ENCODE results near the gene TMEM131L. TPM values are rescaled to one million over a fixed set of nuclear protein-coding genes. Genes with fewer than 3 reads are reported as not detected.

TMEM131L gene
- total RNA-seq, 3 donors from 2014 or later: 18.7 to 22.0 (median 19.5) TPM

- no peaks in the 10 kb centered on the region for H3K4me1 ChIP-seq
- peak overlapping the region in 1 of 2 donors; percentile 13 for H3K27ac ChIP-seq
- DNase-seq (ENCODE audit: low spot score in 2 of 2): no peak
Measured at GRCh38 chr4:153513596-153513995, 47.4 kb downstream of the TMEM131L start.

GRCh38 chr4:153514001-153514526 lies 47.9 kb downstream of the TMEM131L start:
- intact Hi-C loops (cut with DNase I; ENCODE audit: low total_unique reads): no loop called here
- Histone ChIP-seq H3K9me3 (no peaks in the 10 kb centered on the region), H3K36me3 (no peaks in the 10 kb centered on the region), H3K27me3 (no peaks in the 10 kb centered on the region), H3K27ac (no peak overlapping the region), H3K4me1 (no peaks in the 10 kb centered on the region), H3K4me3 (no peak overlapping the region)
- TF ChIP-seq, protein P1, sequence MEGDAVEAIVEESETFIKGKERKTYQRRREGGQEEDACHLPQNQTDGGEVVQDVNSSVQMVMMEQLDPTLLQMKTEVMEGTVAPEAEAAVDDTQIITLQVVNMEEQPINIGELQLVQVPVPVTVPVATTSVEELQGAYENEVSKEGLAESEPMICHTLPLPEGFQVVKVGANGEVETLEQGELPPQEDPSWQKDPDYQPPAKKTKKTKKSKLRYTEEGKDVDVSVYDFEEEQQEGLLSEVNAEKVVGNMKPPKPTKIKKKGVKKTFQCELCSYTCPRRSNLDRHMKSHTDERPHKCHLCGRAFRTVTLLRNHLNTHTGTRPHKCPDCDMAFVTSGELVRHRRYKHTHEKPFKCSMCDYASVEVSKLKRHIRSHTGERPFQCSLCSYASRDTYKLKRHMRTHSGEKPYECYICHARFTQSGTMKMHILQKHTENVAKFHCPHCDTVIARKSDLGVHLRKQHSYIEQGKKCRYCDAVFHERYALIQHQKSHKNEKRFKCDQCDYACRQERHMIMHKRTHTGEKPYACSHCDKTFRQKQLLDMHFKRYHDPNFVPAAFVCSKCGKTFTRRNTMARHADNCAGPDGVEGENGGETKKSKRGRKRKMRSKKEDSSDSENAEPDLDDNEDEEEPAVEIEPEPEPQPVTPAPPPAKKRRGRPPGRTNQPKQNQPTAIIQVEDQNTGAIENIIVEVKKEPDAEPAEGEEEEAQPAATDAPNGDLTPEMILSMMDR (IDR thresholded peaks at IDR 0.05): no peak
- TF ChIP-seq POLR2AphosphoS5 (IDR thresholded peaks at IDR 0.05): no peak
- no peak for TF ChIP-seq POLR2A (IDR thresholded peaks at IDR 0.05)
- no peak for DNase-seq (ENCODE audit: low spot score in 2 of 2)

More at GRCh38 chr4:153513596-153513995, 47.4 kb downstream of the TMEM131L start:
- Histone ChIP-seq H3K4me3 (no peak overlapping the region), H3K36me3 (no peaks in the 10 kb centered on the region), H3K9me3 (no peaks in the 10 kb centered on the region), H3K27me3 (no peaks in the 10 kb centered on the region)
- intact Hi-C loops (cut with DNase I; ENCODE audit: low total_unique reads): no loop called here
- TF ChIP-seq POLR2A (IDR thresholded peaks at IDR 0.05) (no peak), POLR2AphosphoS5 (IDR thresholded peaks at IDR 0.05) (no peak)
- TF ChIP-seq, protein P1 (IDR thresholded peaks at IDR 0.05): no peak

GRCh38 chr4:153514688-153515426 lies 48.7 kb downstream of the TMEM131L start:
- TF ChIP-seq, protein P1 (IDR thresholded peaks at IDR 0.05): no peak
- no peak for TF ChIP-seq POLR2AphosphoS5 (IDR thresholded peaks at IDR 0.05)
- intact Hi-C loops (cut with DNase I; ENCODE audit: low total_unique reads): no loop called here
- no peak overlapping the region for H3K4me3 ChIP-seq
- no peak for DNase-seq (ENCODE audit: low spot score in 2 of 2)
- no peaks in the 10 kb centered on the region for H3K36me3 ChIP-seq
- H3K27ac ChIP-seq: no peak overlapping the region
- no peaks in the 10 kb centered on the region for H3K4me1 ChIP-seq
- H3K27me3 ChIP-seq: no peaks in the 10 kb centered on the region
- H3K9me3 ChIP-seq: no peaks in the 10 kb centered on the region

DNA sequence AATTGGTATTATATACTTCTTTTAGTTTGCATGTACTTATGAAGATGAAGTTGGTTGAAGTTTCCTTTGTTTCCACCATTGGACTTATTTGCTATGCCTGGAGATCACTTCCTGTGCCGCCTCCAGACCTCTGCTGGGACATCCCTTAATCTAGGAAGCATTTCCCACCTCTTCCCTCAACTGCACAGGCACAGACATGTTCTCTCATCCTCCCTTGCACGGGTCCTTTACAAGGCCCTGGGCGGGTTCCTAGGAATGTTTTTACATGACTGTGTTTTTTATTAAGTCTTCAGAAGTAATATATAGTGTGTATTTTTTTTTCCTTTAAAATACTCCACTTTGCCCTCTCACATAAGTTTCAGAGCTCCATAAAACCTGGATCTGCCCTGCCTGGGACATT lies 51.0 kb downstream of the TMEM131L start:
- intact Hi-C loops (cut with DNase I; ENCODE audit: low total_unique reads): no loop called here
- Histone ChIP-seq H3K27ac (no peak overlapping the region), H3K9me3 (no peaks in the 10 kb centered on the region), H3K27me3 (no peaks in the 10 kb centered on the region), H3K4me3 (no peak overlapping the region), H3K36me3 (no peaks in the 10 kb centered on the region), H3K4me1 (no peaks in the 10 kb centered on the region)
- DNase-seq (ENCODE audit: low spot score in 2 of 2): no peak
- TF ChIP-seq, protein P1 (IDR thresholded peaks at IDR 0.05): no peak
- no peak for TF ChIP-seq POLR2AphosphoS5 (IDR thresholded peaks at IDR 0.05)
- no peak for TF ChIP-seq POLR2A (IDR thresholded peaks at IDR 0.05)

GRCh38 chr4:153518001-153518400 lies 51.8 kb downstream of the TMEM131L start:
- no peaks in the 10 kb centered on the region for H3K4me1 ChIP-seq
- DNase-seq (ENCODE audit: low spot score in 2 of 2): no peak
- H3K27me3 ChIP-seq: no peaks in the 10 kb centered on the region
- no peaks in the 10 kb centered on the region for H3K9me3 ChIP-seq
- H3K36me3 ChIP-seq: no peaks in the 10 kb centered on the region
- H3K27ac ChIP-seq: peak overlapping the region in 1 of 2 donors; percentile 23
- intact Hi-C loops (cut with DNase I; ENCODE audit: low total_unique reads): no loop called here
- no peak overlapping the region for H3K4me3 ChIP-seq
- TF ChIP-seq, protein P1 (IDR thresholded peaks at IDR 0.05): no peak
- no peak for TF ChIP-seq POLR2A (IDR thresholded peaks at IDR 0.05)
- no peak for TF ChIP-seq POLR2AphosphoS5 (IDR thresholded peaks at IDR 0.05)
